GM19328 (cell line): ENCODE results near the gene SELENOP.
"Not testable (repeated sequence)": the region's sequence is repeated elsewhere in the genome, so short reads cannot be mapped to it uniquely, and the experiment has no call there.

Experiments used
- ATAC-seq: cut with Tn5 transposase; IDR thresholded peaks from one replicate; pipeline ENCODE4 v1.9.1; 2021; ENCODE audit warnings: mild to moderate bottlenecking, moderate library complexity; ENCODE audit not compliant: unreplicated experiment

SELENOP gene, protein sequence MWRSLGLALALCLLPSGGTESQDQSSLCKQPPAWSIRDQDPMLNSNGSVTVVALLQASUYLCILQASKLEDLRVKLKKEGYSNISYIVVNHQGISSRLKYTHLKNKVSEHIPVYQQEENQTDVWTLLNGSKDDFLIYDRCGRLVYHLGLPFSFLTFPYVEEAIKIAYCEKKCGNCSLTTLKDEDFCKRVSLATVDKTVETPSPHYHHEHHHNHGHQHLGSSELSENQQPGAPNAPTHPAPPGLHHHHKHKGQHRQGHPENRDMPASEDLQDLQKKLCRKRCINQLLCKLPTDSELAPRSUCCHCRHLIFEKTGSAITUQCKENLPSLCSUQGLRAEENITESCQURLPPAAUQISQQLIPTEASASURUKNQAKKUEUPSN

DNA sequence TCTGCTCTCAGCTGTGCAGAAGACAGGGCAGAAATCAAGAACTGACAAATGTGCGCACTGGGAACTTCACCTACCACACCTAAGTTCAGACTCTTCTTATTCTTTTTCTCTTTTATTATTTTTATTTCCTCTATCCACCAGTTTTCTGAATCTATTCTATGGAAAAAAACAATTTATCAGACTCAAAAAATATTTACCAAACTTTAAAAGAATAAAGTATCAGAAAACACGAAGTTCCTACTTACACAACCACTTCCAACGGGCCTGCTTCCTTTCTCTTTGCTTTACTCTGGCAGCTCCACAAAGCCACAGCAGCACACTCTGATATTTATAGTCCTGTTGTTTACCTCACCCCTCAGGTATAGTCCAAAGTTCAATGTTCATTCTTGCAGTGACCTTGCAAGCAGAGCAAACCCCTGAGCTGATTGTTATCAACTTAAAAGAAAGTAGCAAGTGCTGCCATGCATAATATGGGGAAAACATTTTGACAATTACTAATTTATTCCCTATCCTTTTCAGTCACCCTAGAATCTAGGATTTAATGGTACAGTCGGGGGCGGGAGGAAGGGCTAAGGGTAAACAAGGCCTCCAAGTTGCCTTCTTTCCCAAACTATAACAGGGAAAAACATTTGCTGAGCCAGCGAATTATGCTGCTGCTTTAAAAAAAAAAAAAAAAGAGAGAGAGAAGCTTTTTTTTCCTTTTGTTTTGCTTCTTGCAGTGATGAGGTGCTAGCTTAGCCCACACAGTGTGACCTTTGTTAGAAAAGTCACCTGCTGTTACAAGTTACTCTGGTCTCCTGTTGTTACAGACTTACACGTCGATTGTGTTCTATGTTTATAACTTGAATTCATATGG, at the start of gene SELENOP:
SELENOP (minus strand) TSS at position 302 of the 856 bp plus-strand sequence. CDS start 3,539 bp downstream, outside the sequence.
- no peak for ATAC-seq

DNA sequence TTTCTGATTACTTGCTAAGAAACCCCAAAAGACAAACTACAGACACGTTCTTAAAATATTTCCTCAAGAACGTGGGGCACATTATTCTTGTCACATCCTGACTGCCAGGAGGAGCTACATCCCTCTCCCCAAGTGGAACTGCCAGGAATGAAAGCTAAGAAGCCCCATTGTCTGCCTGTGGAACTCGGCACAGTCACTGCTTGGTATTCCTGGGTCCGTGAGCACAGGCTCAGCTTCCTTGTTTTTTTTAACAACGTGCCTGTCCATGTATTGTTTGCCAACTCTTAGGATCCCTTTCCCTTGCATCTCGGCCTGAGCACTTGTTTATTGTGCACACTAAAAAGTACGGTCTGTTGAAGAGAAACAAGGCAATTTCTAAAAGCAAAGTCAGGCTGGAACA, 47.0 kb upstream of the SELENOP start:
- no peak for ATAC-seq

DNA sequence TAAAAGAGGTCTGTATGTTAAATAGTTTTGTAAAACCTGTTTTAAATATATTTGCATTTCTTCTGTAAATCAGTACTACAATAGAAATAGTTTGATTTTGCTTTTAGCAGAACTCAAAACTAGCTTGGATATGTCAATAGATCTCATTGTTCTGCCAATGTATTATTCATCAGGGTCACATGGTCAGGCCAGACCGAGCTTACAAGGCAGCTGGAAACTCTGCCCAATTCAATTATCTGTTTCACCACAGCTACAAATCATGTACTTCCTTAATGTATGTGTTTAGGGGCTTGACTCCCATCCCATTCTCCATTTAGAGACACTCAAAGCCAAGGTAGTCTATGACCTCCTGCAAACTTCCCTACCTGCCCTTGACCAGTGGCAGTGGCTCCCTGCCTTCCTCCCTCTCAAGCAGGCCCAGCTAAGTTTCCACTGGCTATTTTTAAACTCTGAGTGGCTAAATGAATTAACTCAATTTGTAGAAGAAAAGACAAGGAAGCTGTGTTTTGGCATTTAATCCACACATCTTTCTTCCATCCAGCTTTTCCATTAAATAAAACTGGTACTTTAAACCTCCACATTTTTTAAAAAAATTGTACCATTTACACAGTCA, 46.4 kb upstream of the SELENOP start:
- ATAC-seq: no peak

DNA sequence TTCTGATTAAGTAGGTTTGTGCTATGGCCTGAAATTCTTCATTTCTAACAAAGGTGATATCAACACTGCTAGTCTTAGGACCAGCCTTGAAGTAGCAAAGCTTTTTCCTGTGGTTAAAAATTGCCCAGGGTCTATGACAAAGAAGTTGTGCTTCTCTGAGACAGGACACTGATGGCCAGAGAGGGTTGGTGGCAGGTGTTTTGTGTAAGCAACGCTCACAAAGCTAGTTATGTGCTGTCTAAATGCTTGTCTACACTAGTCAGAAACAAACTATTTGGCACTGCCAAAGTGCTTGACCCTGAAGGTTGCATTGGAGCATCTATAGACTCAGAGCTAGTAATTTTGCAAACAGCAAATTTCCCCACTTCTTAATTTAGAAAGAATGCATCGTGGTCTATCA, 44.1 kb upstream of the SELENOP start:
- no peak for ATAC-seq

DNA sequence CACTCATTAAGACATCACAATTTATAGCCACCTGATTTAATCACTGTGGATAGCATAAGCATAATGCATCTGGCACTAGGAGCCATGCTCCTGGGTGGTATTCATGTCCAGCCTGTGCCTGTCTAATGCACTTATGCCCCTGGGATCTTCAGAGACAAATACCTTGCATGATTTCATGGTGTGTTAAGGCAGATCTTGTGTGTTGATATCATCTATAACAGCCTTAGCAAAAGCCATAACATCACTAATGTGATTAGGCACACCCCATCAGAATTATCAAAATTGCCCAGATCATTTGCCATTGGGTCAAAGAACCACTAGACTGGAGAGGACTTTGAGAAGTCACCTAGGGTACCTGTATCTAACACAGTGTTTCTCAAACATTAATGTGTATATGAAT, 43.7 kb upstream of the SELENOP start:
- ATAC-seq: no peak

DNA sequence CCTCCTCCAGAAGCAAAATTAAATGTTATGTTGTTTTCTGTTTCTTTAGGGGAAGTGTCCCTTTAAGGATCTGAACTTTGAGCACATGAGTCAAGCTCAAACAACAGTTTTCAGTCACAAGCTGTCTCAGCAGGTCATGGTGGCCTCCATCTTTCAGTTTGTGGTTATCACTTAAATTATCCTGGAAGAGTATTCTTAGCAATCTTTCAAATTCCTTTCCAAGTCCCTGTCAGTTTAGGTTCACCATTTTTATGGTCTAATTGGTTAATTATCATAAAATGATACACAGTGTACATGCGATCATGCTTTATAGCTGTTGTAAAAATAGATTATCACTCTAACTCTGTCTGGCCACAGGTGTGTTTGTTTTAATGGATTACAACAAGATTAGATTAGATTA, 43.1 kb upstream of the SELENOP start:
- ATAC-seq: no peak

DNA sequence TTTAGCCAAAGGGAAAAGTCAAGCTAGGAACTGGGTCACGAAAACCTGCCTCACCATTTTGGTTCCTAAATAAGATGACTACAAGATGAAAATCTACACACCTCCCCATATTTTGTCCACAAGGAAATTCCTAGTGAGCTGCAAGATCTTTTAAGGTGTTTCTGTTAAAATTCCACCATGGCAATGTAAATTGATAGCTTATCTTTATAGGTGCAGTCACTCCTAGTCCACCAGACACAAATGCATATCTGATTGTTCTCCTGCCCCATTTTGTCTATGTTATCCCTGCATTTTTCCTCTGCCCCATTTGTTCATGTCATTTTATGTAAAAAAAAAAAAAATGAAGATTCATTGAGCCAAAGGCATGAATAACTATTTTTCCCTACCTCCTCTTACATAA, 41.1 kb upstream of the SELENOP start:
- no peak for ATAC-seq

DNA sequence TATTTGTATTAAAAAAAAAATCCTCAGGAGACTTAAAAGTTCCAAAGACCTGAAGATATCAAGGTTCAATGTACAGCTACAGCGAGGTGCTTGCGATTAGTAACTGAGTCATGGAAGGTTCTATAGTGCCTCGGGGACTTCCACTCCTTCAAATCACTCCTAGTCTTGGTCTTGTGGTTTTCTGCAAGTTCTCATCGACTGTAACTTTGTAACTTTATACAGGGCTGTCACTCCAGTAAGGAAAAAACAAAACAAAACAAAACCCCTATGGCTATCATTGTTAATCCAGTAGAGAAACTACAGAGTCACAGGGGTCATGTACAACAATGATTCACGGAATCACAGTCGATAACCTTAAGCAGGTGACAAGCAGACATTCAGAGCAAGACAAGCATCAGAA, 39.8 kb upstream of the SELENOP start:
- ATAC-seq: no peak

DNA sequence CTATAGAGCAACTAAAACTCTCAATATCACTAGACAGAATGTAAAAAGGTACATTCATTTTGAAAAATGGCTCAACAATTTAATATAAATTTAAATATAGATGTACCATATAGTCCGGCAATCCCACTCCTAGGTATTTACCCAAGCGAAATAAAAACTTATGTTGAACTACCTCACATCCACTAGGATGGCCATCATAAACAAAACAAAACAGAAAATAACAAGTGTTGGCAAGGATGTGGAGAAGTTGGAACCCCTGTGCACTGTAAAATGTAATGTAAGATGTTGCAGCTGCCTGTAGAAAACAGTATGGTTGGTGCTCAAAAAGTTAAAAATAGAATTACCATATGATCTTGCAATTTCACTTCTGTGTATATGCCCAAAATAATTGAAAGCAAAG, 36.9 kb upstream of the SELENOP start:
- no peak for ATAC-seq

DNA sequence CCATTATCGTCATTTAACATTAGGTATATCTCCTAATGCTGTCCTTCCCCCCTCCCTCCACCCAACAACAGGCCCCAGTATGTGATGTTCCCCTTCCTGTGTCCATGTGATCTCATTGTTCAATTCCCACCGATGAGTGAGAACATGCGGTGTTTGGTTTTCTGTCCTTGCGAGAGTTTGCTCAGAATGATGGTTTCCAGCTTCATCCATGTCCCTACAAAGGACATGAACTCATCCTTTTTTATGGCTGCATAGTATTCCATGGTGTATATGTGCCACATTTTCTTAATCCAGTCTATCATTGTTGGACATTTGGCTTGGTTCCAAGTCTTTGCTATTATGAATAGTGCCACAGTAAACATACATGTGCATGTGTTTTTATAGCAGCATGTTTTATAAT, 32.7 kb upstream of the SELENOP start:
- ATAC-seq: not testable (repeated sequence)

DNA sequence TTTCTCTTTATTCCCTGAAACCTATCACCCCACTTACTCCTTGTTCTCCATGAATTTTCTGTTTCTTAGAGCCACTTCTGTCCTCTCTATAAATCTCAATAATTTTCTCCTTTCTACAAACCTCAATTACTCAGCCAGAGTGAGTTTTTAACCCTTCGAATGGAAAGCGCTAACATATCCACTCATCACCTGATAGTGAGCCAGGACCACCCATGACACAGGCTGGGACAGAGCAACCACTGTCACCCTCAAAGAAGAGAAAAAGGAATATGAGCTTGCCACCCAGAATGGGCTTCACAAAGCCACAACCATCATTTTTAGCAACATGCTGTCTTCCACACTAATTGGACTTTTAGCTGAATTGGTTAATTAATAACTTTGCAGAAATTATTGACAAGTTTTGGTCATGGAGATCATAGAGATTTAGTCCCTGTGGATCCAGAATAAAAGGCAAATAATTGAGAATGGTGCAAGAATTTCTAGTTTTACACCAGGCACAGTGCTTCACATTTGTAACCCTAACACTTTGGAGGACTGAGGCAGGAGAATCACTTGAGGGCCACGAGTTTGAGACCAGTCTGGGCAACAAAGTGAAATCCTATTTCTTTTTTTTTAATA, 32.1 kb upstream of the SELENOP start:
- ATAC-seq: no peak

DNA sequence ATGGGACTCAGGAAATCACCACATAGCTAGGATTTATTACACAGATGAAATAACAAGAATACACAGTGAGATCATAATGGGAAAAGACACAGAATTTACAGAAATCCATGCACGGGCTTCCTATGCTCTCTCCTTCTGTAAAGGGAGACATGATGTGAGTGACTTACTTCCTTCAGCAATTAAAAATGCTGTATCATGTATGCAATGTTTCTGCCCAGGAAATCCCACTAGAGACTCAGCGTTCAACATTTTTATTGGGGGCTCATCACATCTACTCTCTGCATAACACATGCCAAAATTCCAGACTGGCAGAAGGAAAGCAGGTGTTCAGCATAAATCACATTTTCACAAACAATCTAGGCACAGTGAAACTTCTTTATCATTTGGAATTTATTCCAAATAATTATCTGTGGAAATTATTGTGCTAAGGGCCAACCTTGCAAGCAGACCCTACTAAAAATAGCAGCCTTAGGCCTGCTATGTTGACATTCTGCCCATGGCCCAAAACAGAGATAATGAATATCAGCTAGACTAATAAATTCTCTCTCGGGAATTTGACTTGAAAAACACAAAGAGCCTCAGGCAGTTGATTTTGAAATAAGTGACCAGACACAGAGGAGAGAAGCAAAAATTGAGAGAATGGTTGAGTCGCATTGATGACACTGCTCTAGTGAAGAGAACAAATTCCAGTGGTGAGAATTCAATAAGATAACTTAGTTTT, 31.4 kb upstream of the SELENOP start:
- no peak for ATAC-seq

DNA sequence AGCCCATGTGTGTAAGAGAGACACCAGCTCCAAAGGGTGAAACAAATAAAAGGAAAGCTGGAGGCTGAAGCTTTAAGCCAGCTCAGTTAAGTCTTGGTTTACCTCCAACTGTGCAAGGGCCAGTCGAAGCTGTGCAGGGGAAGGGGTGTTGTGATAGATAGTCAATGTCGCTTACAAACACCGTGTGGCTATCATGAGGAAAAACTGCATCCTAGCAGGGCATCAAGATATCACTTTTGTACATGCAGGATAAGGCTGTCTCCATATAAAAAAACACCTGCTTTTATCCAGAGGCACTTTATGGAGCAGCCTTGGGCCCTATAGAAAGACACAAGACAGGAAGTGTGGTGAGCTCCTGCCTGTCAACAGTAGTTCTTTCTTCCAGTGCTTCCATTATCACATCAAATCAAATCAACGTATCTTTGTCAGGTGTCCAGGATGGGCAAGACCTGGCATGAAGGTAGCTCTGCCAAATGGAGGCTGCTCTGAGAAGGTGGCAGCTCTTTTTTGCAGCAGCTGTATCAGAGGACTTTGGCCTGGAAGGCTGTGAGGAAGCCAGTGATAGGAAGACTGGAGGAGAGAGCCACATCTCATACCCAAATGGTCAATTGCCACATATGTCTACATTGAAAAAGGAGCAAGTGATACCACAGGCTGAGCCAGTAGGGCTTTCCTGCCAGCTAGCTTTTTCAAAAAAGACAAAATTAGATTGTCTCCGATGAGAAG, 29.3 kb upstream of the SELENOP start:
- ATAC-seq: no peak

DNA sequence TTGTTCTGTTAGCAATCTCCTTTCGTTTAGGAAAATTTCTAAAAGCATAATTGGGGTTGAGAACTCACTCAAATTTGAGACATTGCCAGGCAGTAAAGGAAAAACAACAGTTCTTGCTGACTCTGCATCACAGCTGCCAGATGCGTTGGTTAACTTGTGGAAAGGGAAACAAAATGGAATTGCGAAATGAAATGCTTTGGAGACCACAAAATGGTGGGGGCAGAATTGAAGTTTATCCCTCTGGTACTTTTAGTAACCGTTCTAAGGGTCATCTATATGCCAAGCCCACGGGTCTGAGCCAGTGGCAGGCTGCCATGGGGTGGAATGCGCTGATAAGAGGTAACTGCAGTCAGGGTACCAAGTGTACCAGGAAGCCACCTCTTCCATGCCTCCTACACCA, 28.6 kb upstream of the SELENOP start:
- no peak for ATAC-seq

DNA sequence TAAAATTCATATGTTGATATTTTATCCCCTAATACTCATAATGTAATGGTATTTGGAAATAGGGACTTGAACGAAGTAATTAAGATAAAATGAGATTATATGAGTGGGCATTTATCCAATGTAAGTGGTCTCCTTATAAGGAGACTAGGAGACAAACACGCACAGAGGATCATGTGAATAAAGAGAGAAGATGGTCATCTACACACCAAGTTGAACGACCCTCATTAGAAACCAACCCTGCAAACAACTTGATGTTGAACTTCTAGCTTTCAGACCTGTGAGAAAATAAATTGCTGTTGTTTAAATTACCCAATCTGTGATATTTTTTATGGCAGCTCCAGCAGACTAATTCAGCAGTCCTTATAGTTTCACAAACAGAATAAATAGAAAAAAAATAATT, 27.5 kb upstream of the SELENOP start:
- ATAC-seq: no peak

DNA sequence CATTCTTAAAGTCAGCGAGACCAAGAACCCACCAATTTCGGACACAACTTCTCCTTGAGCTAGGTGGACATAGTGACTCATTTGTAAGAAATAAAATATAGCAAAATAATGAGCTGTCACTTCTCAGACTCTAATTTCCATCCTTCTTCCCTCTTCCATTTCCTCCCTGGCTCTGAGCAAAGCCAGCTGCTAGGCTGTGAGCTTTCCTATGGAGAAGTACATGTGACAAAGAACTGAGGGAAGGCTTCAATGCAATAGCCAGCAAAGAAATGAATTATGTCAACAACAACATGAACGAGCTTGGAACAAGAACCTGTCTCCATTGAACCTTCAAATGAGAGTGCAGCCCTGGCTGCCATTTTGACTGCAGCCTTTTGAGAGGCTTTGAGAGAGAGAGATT, 25.9 kb upstream of the SELENOP start:
- no peak for ATAC-seq

DNA sequence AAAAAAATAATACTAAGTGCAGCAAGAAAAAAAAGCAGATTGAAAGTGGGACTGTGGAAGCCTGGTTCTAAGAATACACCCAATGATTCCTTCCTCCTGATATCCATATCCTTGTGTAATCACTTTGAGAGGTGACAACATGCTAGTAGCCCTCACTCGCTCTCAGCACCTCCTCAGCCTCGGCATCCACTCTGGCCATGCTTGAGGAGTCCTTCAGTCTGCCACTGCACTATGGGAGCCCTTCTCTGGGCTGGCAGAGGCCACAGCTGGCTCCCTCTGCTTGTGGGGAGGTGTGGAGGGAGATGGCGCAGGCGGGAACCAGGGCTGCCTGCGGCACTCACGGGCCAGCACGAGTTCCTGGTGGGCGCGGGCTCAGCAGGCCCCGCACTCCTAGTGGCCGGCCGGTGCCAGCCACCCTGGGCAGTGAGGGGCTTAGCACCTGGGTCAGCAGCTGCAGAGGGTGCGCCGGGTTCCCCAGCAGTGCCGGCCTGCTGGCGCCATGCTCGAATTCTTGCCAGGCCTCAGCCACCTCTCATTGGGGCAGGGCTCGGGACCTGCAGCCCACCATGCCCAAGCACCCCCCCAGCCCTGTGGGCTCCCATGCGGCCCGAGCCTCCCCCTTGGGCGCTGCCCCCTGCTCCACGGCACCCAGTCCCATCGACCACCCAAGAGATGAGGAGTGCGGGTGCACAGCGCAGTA, 24.5 kb upstream of the SELENOP start:
- no peak for ATAC-seq

DNA sequence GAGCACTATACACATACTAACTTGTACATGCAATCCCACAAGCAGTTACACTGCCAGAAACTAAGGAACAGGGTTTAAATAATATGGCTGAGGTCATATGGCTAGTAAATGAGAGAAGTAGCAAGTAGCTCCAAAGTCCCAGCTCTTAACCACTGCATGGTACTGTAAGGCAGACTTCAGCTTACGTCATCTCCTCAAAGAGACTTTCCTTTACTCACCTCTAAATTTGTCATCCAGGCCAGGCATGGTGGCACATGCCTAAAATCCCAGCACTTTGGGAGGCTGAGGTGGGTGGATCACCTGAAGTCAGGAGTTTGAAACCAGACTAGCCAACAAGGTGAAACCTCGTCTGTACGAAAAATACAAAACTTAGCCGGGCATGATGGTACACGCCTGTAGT, 20.4 kb upstream of the SELENOP start:
- ATAC-seq: no peak

DNA sequence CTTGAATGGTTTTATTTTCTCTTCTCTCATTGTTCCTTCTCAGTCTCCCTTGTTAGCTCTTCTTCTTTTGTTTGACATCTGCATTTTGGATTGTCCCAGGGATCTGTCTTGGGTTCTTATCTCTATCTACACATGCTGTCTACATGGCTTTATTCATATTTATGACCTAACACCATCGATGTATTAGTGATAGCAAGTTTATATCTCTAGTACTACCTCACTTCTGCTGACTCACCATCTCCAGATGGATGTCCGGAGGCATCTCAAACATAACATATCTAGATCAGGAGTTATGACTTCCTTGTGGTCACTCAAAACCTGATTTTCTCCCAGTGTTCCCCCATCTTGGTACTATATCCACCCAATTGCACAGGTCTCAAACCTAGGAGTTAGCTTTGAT, 19.2 kb upstream of the SELENOP start:
- ATAC-seq: no peak
